Measurements from ENCODE around the gene ATG7. TPM values are rescaled to one million over a fixed set of nuclear protein-coding genes. Genes with fewer than 3 reads are reported as not detected.

Gene ATG7
- total RNA-seq, 4 donors from 2014 or later, result 31.3 to 67.7 (median 51.3) TPM

- H3K9me3 ChIP-seq, result no peaks in the 10 kb centered on the region
- peak overlapping the region in 3 of 4 donors; percentile 78 to 90 (median 81) for H3K27ac ChIP-seq
- H3K4me1 ChIP-seq, result peaks cover 25 to 80% (median 45%) of the 10 kb centered on the region in 3 donors
- no peaks in the 10 kb centered on the region for H3K27me3 ChIP-seq
- intact Hi-C loops (cut with DNase I), result no loop called here
- no peak overlapping the region for H3K4me3 ChIP-seq
- H3K36me3 ChIP-seq, result peaks cover 0 to 28% (median 0%) of the 10 kb centered on the region in 3 donors
- TF ChIP-seq POLR2A (IDR thresholded peaks at IDR 0.05), result no peak
- TF ChIP-seq CTCF (IDR thresholded peaks at IDR 0.05), result no peak
- WGBS, 2 donors, result 73 to 81% methylated on average over 5 of the region's 5 CpGs
- no peak for DNase-seq
These were observed 330.8 kb downstream of the ATG7 start for GRCh38 chr3:11602886-11603527.

DNA sequence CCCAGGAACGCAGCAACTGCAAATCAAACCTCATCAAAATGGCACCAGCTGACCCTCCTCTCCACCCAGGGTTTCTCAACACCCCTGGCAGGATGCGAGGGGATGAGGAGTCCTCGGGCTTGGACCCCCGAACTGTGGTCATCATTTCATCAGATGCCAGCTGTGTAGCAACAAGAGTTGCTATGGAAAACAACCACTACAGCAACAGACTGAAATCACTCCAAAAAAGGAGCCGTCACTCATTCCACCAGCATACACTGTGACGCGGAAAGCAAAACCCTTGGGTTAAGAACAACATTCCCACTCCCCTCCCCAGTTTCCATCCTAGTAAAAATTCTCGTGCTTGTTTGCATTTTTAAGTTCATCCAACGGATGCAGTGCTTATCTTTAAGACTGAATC lies 331.4 kb downstream of the ATG7 start:
- Histone ChIP-seq H3K4me3 (no peak overlapping the region), H3K27ac (peak overlapping the region; percentile 23 to 90 (median 80)), H3K4me1 (peaks cover 25 to 83% (median 50%) of the 10 kb centered on the region in 3 donors), H3K27me3 (no peaks in the 10 kb centered on the region), H3K36me3 (peaks cover 0 to 28% (median 0%) of the 10 kb centered on the region in 3 donors), H3K9me3 (no peaks in the 10 kb centered on the region)
- TF ChIP-seq CTCF (IDR thresholded peaks at IDR 0.05) (no peak), POLR2A (IDR thresholded peaks at IDR 0.05) (no peak)
- DNase-seq, result no peak
- intact Hi-C loops (cut with DNase I), result no loop called here
- 56 to 75% methylated on average over 6 to 8 of the region's 9 CpGs for WGBS, 2 donors

- no peak for DNase-seq
- peaks cover 25 to 90% (median 52%) of the 10 kb centered on the region in 3 donors for H3K4me1 ChIP-seq
- no peak for TF ChIP-seq CTCF (IDR thresholded peaks at IDR 0.05)
- no peak for TF ChIP-seq POLR2A (IDR thresholded peaks at IDR 0.05)
- H3K9me3 ChIP-seq, result no peaks in the 10 kb centered on the region
- no peaks in the 10 kb centered on the region for H3K27me3 ChIP-seq
- peak overlapping the region; percentile 23 to 90 (median 80) for H3K27ac ChIP-seq
- H3K36me3 ChIP-seq, result peaks cover 0 to 28% (median 0%) of the 10 kb centered on the region in 3 donors
- WGBS, 2 donors, result 49 to 61% methylated on average over 2 to 15 of the region's 15 CpGs
- intact Hi-C loops (cut with DNase I), result no loop called here
- H3K4me3 ChIP-seq, result no peak overlapping the region
These were observed 332.1 kb downstream of the ATG7 start for GRCh38 chr3:11604139-11604892.

GRCh38 chr3:11605398-11605797 lies 333.2 kb downstream of the ATG7 start:
- WGBS, 2 donors, result 83 to 100% methylated on average over 1 of the region's 1 CpG
- H3K27me3 ChIP-seq, result no peaks in the 10 kb centered on the region
- peaks cover 26 to 91% (median 47%) of the 10 kb centered on the region in 3 donors for H3K4me1 ChIP-seq
- TF ChIP-seq POLR2A (IDR thresholded peaks at IDR 0.05), result no peak
- H3K9me3 ChIP-seq, result no peaks in the 10 kb centered on the region
- peak overlapping the region in 2 of 4 donors; percentile 42 to 90 for H3K27ac ChIP-seq
- peaks cover 0 to 18% (median 0%) of the 10 kb centered on the region in 3 donors for H3K36me3 ChIP-seq
- intact Hi-C loops (cut with DNase I), result no loop called here
- DNase-seq, result no peak
- H3K4me3 ChIP-seq, result no peak overlapping the region

DNA sequence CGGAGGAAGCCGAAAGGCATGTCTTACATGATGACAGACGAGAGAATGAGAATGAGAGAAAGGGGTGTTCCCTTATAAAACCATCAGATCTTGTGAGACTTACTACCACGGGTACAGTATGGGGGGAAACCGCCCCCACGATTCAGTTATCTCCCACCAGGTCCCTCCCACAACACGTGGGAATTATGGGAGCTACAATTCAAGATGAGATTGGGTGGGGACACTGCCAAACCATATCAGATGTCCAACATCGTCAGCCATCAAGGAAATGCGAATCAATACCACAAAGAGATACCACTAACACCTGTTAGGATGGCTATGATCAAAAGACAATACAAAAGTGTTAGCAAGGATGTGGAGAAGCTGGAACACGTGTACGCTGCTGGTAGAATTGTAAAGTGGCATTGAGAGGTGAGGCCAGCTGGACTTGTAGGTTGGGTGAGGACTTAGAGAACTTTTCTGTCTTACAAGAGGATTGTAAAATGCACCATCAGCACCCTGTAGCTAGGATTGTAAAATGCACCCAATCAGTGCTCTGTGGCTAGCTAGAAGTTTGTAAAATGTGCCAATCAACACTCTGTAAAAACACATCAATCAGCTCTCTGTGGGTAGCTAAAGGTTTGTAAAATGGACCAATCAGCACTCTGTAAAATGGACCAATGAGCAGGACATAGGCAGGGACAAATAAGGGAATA lies 334.0 kb downstream of the ATG7 start:
- Histone ChIP-seq H3K9me3 (no peaks in the 10 kb centered on the region), H3K4me1 (peaks cover 20 to 91% (median 41%) of the 10 kb centered on the region in 3 donors), H3K27me3 (no peaks in the 10 kb centered on the region), H3K4me3 (no peak overlapping the region), H3K36me3 (peaks cover 0 to 10% (median 0%) of the 10 kb centered on the region in 3 donors), H3K27ac (peak overlapping the region in 1 of 4 donors; percentile 0)
- no peak for DNase-seq
- 70 to 84% methylated on average over 11 of the region's 11 CpGs for WGBS, 2 donors
- intact Hi-C loops (cut with DNase I), result no loop called here
- no peak for TF ChIP-seq POLR2A (IDR thresholded peaks at IDR 0.05)
- TF ChIP-seq CTCF (IDR thresholded peaks at IDR 0.05), result no peak
